ENCODE results near the gene EPHB1. TPM values are rescaled to one million over a fixed set of nuclear protein-coding genes. Genes with fewer than 3 reads are reported as not detected.

Gene EPHB1
- total RNA-seq, 2 donors from 2014 or later, result 2.3 to 21.2 TPM

DNA sequence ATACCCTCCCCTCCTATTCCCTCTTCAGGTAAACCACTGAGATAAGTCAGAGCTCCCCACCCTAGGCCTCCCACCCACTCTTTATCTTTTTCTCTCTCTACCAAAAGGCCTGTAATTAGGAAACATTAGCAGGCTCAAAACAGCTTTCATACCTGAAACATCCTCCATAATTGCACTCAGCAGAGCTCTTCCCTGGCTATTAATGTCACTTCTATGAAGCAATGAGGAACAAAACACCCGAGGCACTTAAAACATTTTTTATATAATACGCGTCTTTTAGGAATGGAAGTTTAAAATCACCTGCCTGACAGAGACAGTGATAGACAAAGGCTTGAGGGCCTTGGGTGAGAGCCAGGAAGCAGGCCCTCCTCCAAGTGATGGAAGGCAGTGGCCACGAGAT, 138.9 kb downstream of the EPHB1 start:
- H3K27ac ChIP-seq, result no peak overlapping the region
- intact Hi-C loops (cut with DNase I), result loop anchor here (5.0 kb wide), 1 partner anchor 137 kb away; the partner anchor contains the start of gene EPHB1
- WGBS, result 66% methylated on average over 4 of the region's 4 CpGs

DNA sequence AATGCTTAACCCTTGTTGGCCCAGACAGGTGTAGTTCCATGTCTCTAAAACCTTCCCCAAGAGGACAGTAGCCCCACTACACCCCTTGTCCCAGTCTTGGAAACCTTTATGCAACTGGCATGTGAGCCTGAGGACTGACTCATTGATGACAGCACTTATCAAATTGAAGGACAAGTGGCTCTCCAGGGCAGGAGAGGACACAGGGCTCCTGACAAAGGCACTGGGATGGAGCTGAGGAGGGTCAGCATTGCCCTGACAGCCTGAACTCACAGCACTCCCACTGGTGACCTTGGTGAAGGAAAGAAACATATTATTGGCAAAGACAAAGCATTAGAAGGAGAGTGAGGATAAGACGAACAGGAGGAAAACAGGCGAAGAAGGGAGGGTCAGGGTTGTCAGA, 139.9 kb downstream of the EPHB1 start:
- DNase-seq (ENCODE audit: low spot score), result no peak
- H3K27ac ChIP-seq, result no peak overlapping the region
- no peaks in the 10 kb centered on the region for H3K27me3 ChIP-seq (replicated peaks; ENCODE audit: insufficient read depth)
- no peak overlapping the region for H3K4me3 ChIP-seq
- TF ChIP-seq, protein P1, sequence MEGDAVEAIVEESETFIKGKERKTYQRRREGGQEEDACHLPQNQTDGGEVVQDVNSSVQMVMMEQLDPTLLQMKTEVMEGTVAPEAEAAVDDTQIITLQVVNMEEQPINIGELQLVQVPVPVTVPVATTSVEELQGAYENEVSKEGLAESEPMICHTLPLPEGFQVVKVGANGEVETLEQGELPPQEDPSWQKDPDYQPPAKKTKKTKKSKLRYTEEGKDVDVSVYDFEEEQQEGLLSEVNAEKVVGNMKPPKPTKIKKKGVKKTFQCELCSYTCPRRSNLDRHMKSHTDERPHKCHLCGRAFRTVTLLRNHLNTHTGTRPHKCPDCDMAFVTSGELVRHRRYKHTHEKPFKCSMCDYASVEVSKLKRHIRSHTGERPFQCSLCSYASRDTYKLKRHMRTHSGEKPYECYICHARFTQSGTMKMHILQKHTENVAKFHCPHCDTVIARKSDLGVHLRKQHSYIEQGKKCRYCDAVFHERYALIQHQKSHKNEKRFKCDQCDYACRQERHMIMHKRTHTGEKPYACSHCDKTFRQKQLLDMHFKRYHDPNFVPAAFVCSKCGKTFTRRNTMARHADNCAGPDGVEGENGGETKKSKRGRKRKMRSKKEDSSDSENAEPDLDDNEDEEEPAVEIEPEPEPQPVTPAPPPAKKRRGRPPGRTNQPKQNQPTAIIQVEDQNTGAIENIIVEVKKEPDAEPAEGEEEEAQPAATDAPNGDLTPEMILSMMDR (IDR thresholded peaks at IDR 0.05), result no peak
- TF ChIP-seq POLR2A (IDR thresholded peaks at IDR 0.05) (no peak), POLR2AphosphoS5 (IDR thresholded peaks at IDR 0.05) (no peak)
- WGBS, result 89% methylated on average over 2 of the region's 2 CpGs
- H3K36me3 ChIP-seq, result no peaks in the 10 kb centered on the region
- intact Hi-C loops (cut with DNase I), result loop anchor here (5.0 kb wide), 1 partner anchor 138 kb away; the partner anchor contains the start of gene EPHB1
- H3K4me1 ChIP-seq (replicated peaks), result no peaks in the 10 kb centered on the region
- H3K9me3 ChIP-seq, result no peaks in the 10 kb centered on the region

More for the DNA sequence above, 138.9 kb downstream of the EPHB1 start:
- TF ChIP-seq, protein P1 (IDR thresholded peaks at IDR 0.05), result no peak
- no peak for DNase-seq (ENCODE audit: low spot score)
- Histone ChIP-seq H3K4me3 (no peak overlapping the region), H3K4me1 (replicated peaks) (no peaks in the 10 kb centered on the region), H3K27me3 (replicated peaks; ENCODE audit: insufficient read depth) (no peaks in the 10 kb centered on the region), H3K36me3 (no peaks in the 10 kb centered on the region), H3K9me3 (no peaks in the 10 kb centered on the region)

DNA sequence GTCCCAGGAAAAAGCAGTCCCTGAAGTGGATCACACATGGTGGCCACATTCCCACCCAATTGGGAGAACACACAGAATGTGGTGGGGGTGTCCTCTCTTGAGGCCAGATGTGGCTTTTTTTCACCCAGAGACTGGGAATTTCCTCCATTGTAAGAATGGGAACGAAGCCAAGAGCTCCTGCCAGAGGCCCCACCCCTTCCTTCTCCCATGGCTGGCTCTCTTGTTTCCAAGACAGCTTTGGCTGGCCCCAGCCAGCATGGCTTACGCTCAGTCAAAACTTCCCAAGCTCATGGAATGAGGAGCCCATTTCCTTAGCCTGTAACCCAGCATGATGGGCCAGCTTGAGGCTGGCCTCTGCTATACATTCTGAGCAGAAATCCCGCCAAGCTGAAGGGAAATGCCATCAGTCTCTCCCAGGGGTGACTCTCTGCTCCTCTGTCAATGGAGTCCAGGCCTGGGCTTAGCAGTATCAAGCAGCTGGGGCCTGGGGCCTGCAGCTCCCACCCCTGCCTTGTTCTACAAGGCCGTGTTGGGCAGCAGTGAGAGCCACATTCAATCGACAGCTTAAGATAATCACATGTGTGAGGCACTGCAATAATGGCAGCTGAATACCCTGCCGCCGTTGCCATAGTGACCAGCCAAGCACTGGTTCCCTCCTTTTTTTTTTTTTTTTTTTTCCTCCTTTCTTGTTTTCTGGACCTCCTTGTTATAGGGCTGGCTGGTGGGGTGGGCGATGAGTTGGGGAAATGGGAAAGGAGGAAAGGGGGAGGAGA, 142.4 kb downstream of the EPHB1 start:
- WGBS, result 56% methylated on average over 8 of the region's 8 CpGs

DNA sequence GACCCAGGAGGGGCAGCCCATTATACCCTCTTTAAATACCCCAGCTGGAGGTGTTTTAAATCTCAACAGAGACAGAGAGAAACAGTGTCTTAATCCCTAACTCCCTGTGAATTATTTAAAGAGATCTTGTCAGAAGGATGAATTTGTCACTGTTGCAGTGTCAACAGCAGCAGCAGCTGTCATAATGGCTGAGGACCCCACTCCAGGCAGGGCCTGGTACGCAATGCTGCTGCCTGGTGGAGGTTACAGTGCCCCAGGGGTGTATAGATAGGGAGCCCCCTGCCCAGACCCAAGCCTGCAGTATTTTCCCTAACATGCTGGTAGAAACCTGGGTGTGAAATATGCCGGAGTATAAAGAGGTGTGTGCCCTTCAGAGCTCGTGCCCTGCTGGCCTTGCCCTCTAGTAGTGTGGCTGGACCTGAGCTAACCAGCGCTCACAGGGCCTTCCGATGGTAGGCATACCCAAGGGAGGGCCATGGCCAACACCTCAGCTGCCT, 143.0 kb downstream of the EPHB1 start:
- no peak for DNase-seq (ENCODE audit: low spot score)
- TF ChIP-seq POLR2A (IDR thresholded peaks at IDR 0.05) (no peak), POLR2AphosphoS5 (IDR thresholded peaks at IDR 0.05) (no peak)
- TF ChIP-seq, protein P1 (IDR thresholded peaks at IDR 0.05), result no peak
- Histone ChIP-seq H3K4me3 (no peak overlapping the region), H3K9me3 (no peaks in the 10 kb centered on the region), H3K27ac (no peak overlapping the region), H3K4me1 (replicated peaks) (no peaks in the 10 kb centered on the region), H3K27me3 (replicated peaks; ENCODE audit: insufficient read depth) (no peaks in the 10 kb centered on the region), H3K36me3 (no peaks in the 10 kb centered on the region)
- intact Hi-C loops (cut with DNase I), result no loop called here
- WGBS, result 90% methylated on average over 5 of the region's 5 CpGs

More for the DNA sequence above, 142.4 kb downstream of the EPHB1 start:
- no peaks in the 10 kb centered on the region for H3K36me3 ChIP-seq
- H3K9me3 ChIP-seq, result no peaks in the 10 kb centered on the region
- no peak for TF ChIP-seq POLR2AphosphoS5 (IDR thresholded peaks at IDR 0.05)
- TF ChIP-seq POLR2A (IDR thresholded peaks at IDR 0.05), result no peak
- TF ChIP-seq, protein P1 (IDR thresholded peaks at IDR 0.05), result no peak
- H3K4me3 ChIP-seq, result no peak overlapping the region
- no peaks in the 10 kb centered on the region for H3K27me3 ChIP-seq (replicated peaks; ENCODE audit: insufficient read depth)
- no peak for DNase-seq (ENCODE audit: low spot score)
- intact Hi-C loops (cut with DNase I), result no loop called here
- no peak overlapping the region for H3K27ac ChIP-seq
- H3K4me1 ChIP-seq (replicated peaks), result no peaks in the 10 kb centered on the region

DNA sequence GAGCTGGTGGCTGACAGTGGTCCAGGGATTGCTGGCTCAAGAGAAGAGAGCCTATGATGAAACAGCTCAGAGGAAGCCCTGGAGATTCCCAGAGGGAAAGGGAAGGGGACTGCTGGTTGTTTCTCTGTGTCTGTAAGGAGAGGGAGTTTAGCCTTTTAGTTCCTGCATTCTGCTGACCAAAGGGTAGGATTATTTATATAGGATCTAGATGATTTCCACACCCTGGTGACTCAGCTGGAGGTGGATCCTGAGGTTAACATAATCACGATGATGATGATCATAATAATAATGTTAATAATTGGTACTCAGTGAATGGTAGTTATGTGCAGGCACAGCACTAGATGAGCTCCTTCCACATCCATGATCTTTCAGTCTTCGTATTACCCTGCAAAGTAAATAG, 144.9 kb downstream of the EPHB1 start:
- Histone ChIP-seq H3K27ac (no peak overlapping the region), H3K4me3 (no peak overlapping the region), H3K27me3 (replicated peaks; ENCODE audit: insufficient read depth) (no peaks in the 10 kb centered on the region), H3K36me3 (no peaks in the 10 kb centered on the region), H3K9me3 (no peaks in the 10 kb centered on the region), H3K4me1 (replicated peaks) (no peaks in the 10 kb centered on the region)
- no peak for DNase-seq (ENCODE audit: low spot score)
- TF ChIP-seq POLR2AphosphoS5 (IDR thresholded peaks at IDR 0.05), result no peak
- TF ChIP-seq, protein P1 (IDR thresholded peaks at IDR 0.05), result no peak
- TF ChIP-seq POLR2A (IDR thresholded peaks at IDR 0.05), result no peak
- intact Hi-C loops (cut with DNase I), result no loop called here
- WGBS, result 62% methylated on average over 2 of the region's 2 CpGs
